Loucy (cell line): Measurements from ENCODE around the gene DNAH6.

Experiments used
- EZH2phosphoT487 ChIP-seq: fragments of 200-600 bp; IDR thresholded peaks from 2 replicates; pipeline ENCODE4 v1.6.1; 2018; ENCODE audit warnings: antibody characterized with exemption, mild to moderate bottlenecking, moderate library complexity, borderline replicate concordance
- TF ChIP-seq, protein P1 (sequence below): fragments of 200-600 bp; sonication (generic); conservative IDR thresholded peaks from 2 replicates; pipeline ENCODE4 v1.5.1; 2014; ENCODE audit warnings: mild to moderate bottlenecking, antibody characterized with exemption, low read length

DNA sequence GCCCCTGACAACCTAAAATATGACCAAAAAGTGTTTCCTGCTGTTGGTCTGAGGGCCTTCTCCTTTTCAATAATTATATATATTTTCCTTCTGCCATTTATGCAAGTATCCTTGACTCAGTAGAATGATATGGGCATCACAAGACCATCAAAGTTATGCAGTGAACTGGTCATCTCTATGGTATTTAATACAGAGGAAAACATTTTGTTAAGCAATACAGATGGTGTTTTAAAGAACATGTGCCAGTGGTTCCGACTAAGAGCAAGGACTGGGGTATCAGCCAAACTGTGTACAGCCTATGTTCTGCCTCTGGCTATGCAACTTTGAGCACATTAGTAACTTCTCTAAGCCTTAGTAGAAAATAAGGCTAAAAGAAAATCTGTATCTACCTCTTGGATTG, 185.6 kb downstream of the DNAH6 start:
- TF ChIP-seq, protein P1, sequence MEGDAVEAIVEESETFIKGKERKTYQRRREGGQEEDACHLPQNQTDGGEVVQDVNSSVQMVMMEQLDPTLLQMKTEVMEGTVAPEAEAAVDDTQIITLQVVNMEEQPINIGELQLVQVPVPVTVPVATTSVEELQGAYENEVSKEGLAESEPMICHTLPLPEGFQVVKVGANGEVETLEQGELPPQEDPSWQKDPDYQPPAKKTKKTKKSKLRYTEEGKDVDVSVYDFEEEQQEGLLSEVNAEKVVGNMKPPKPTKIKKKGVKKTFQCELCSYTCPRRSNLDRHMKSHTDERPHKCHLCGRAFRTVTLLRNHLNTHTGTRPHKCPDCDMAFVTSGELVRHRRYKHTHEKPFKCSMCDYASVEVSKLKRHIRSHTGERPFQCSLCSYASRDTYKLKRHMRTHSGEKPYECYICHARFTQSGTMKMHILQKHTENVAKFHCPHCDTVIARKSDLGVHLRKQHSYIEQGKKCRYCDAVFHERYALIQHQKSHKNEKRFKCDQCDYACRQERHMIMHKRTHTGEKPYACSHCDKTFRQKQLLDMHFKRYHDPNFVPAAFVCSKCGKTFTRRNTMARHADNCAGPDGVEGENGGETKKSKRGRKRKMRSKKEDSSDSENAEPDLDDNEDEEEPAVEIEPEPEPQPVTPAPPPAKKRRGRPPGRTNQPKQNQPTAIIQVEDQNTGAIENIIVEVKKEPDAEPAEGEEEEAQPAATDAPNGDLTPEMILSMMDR = no peak
- TF ChIP-seq EZH2phosphoT487 = no peak
